T-helper 1 cell (primary cell): ENCODE results near the gene STRN3.
"Not testable (repeated sequence)": the region's sequence is repeated elsewhere in the genome, so short reads cannot be mapped to it uniquely, and the experiment has no call there.

ENCODE experiments used
- DNase-seq, 5 donors: peaks; one replicate each; pipeline ENCODE4 v3.0.0-alpha.2; 2012 to 2020

Gene STRN3

GRCh38 chr14:30967364-30968098 is 58.6 kb downstream of the STRN3 start:
- not testable (repeated sequence) for DNase-seq

- DNase-seq = no peak
These were observed 59.5 kb downstream of the STRN3 start for GRCh38 chr14:30966415-30967363.

GRCh38 chr14:30965861-30966260 is 60.3 kb downstream of the STRN3 start:
- DNase-seq = not testable (repeated sequence)

- not testable (repeated sequence) for DNase-seq
These were observed 63.6 kb downstream of the STRN3 start for GRCh38 chr14:30962537-30962936.

GRCh38 chr14:30961330-30961729 is 64.8 kb downstream of the STRN3 start:
- DNase-seq = no peak

- no peak for DNase-seq
These were observed 66.0 kb downstream of the STRN3 start for GRCh38 chr14:30960216-30960615.

- no peak for DNase-seq
These were observed 67.4 kb downstream of the STRN3 start for GRCh38 chr14:30958555-30959407.

- no peak for DNase-seq
These were observed 68.3 kb downstream of the STRN3 start for GRCh38 chr14:30957813-30958370.

- no peak for DNase-seq
These were observed 76.5 kb downstream of the STRN3 start for GRCh38 chr14:30949651-30950050.

GRCh38 chr14:30943694-30944093 is 82.5 kb downstream of the STRN3 start:
- DNase-seq = no peak

GRCh38 chr14:30940886-30941285 is 85.3 kb downstream of the STRN3 start:
- DNase-seq = no peak

- no peak for DNase-seq
These were observed 87.6 kb downstream of the STRN3 start for GRCh38 chr14:30938617-30939016.

GRCh38 chr14:30935445-30935844 is 90.7 kb downstream of the STRN3 start:
- DNase-seq = no peak

GRCh38 chr14:30933937-30934336 is 92.2 kb downstream of the STRN3 start:
- DNase-seq = not testable (repeated sequence)

- no peak for DNase-seq
These were observed 97.7 kb downstream of the STRN3 start for GRCh38 chr14:30928462-30928861.

GRCh38 chr14:30925254-30925653 is 100.9 kb downstream of the STRN3 start:
- DNase-seq = no peak

GRCh38 chr14:30921788-30922187 is 104.4 kb downstream of the STRN3 start:
- no peak for DNase-seq

- DNase-seq = peak in 1 of 5 donors; percentile 56
These were observed 104.9 kb downstream of the STRN3 start for GRCh38 chr14:30921305-30921704.

- DNase-seq = no peak
These were observed 110.6 kb downstream of the STRN3 start for GRCh38 chr14:30915596-30915995.

- no peak for DNase-seq
These were observed 111.4 kb downstream of the STRN3 start for GRCh38 chr14:30914812-30915211.

- no peak for DNase-seq
These were observed 117.4 kb downstream of the STRN3 start for GRCh38 chr14:30908826-30909225.

- DNase-seq = no peak
These were observed 118.5 kb downstream of the STRN3 start for GRCh38 chr14:30907659-30908057.
